ENCODE measurements around the gene BEND5.

Gene BEND5

DNA sequence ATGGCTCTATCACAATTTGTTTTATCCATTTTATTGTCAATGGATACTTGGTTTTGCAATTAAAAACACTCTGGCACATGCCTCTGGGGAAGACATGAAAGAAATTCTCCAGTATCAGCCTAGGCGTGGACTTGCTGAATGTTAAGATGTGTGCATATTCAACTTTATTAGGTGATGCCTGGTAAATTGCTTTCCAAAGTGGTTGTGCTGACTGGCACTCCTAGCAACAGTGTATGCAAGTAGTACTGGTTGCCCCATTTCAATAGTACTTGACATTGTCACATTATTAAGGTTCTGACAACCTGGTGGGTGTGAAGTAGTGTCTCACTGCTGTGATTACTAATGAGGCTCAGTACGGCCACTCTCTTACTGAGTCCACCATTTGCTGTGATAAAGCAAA, 48.1 kb downstream of the BEND5 start:
- Histone ChIP-seq H3K79me2 (ENCODE audit: insufficient read depth, low read length) (no peaks in the 10 kb centered on the region), H3K27ac (ENCODE audit: low read depth, low read length, poor library complexity, severe bottlenecking) (no peak overlapping the region)

DNA sequence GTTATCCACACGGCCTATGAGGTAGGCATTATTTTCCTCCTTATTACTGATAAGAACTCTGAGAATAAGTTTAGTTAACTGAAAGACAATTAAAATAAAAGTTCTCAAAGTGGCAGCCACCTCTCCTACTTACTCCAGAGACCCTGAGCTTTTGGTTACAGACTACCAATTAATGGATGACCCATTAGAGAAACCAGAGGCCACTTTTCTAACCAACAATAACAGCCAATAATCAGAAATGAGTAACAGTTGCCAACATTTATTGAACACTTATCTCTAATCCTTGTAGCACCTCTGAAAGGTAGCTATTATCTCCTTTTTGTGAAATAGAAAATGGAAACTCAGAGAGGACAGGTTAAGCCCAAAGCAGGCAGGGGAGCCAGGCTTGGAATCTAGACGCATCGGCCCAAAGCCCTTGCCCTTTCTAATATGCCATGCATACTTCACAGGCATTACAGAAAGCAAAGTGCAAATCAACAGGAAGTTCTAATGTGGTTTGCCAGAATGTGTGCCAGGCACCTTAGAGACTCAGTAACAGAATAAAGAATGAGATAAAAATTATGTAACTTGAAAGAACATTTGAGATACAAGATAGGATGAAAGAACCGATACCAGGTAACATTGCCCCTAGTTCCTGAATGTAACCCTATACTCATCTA, 50.0 kb downstream of the BEND5 start:
- TF ChIP-seq EZH2 (IDR thresholded peaks at IDR 0.05; ENCODE audit: borderline replicate concordance, low read length): no peak
- TF ChIP-seq, protein P1, sequence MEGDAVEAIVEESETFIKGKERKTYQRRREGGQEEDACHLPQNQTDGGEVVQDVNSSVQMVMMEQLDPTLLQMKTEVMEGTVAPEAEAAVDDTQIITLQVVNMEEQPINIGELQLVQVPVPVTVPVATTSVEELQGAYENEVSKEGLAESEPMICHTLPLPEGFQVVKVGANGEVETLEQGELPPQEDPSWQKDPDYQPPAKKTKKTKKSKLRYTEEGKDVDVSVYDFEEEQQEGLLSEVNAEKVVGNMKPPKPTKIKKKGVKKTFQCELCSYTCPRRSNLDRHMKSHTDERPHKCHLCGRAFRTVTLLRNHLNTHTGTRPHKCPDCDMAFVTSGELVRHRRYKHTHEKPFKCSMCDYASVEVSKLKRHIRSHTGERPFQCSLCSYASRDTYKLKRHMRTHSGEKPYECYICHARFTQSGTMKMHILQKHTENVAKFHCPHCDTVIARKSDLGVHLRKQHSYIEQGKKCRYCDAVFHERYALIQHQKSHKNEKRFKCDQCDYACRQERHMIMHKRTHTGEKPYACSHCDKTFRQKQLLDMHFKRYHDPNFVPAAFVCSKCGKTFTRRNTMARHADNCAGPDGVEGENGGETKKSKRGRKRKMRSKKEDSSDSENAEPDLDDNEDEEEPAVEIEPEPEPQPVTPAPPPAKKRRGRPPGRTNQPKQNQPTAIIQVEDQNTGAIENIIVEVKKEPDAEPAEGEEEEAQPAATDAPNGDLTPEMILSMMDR (IDR thresholded peaks at IDR 0.05; ENCODE audit: low read length): no peak
- Histone ChIP-seq H3K27ac (ENCODE audit: low read depth, low read length, poor library complexity, severe bottlenecking) (no peak overlapping the region), H3F3A (ENCODE audit: insufficient read depth, low read length) (no peaks in the 10 kb centered on the region), H3K4me2 (ENCODE audit: low read length) (no peak overlapping the region), H3K27me3 (ENCODE audit: insufficient read depth, low read length) (no peaks in the 10 kb centered on the region), H3K9me3 (ENCODE audit: low read length) (no peaks in the 10 kb centered on the region), H3K79me2 (ENCODE audit: insufficient read depth, low read length) (no peaks in the 10 kb centered on the region), H3K4me1 (ENCODE audit: insufficient read depth, low read length, severe bottlenecking) (no peaks in the 10 kb centered on the region), H3K4me3 (ENCODE audit: low read depth, low read length, poor library complexity, severe bottlenecking) (no peak overlapping the region), H2AFZ (ENCODE audit: low read length) (no peak overlapping the region), H3K36me3 (ENCODE audit: insufficient read depth, low read length) (no peaks in the 10 kb centered on the region), H4K20me1 (ENCODE audit: insufficient read depth, low read length) (no peaks in the 10 kb centered on the region), H3K9ac (ENCODE audit: low read length) (no peak overlapping the region), H3K9me2 (ENCODE audit: low read depth, low read length) (no peaks in the 10 kb centered on the region)

More for the DNA sequence above, 48.1 kb downstream of the BEND5 start:
- no peak overlapping the region for H2AFZ ChIP-seq (ENCODE audit: low read length)
- H3K36me3 ChIP-seq (ENCODE audit: insufficient read depth, low read length): no peaks in the 10 kb centered on the region
- H3K4me1 ChIP-seq (ENCODE audit: insufficient read depth, low read length, severe bottlenecking): no peaks in the 10 kb centered on the region
- H4K20me1 ChIP-seq (ENCODE audit: insufficient read depth, low read length): no peaks in the 10 kb centered on the region
- no peak overlapping the region for H3K4me2 ChIP-seq (ENCODE audit: low read length)
- H3K27me3 ChIP-seq (ENCODE audit: insufficient read depth, low read length): no peaks in the 10 kb centered on the region
- no peaks in the 10 kb centered on the region for H3K9me3 ChIP-seq (ENCODE audit: low read length)
- H3F3A ChIP-seq (ENCODE audit: insufficient read depth, low read length): no peaks in the 10 kb centered on the region
- H3K4me3 ChIP-seq (ENCODE audit: low read depth, low read length, poor library complexity, severe bottlenecking): no peak overlapping the region
- no peak for TF ChIP-seq EZH2 (IDR thresholded peaks at IDR 0.05; ENCODE audit: borderline replicate concordance, low read length)
- TF ChIP-seq, protein P1 (IDR thresholded peaks at IDR 0.05; ENCODE audit: low read length): no peak
- no peak overlapping the region for H3K9ac ChIP-seq (ENCODE audit: low read length)
- no peaks in the 10 kb centered on the region for H3K9me2 ChIP-seq (ENCODE audit: low read depth, low read length)

DNA sequence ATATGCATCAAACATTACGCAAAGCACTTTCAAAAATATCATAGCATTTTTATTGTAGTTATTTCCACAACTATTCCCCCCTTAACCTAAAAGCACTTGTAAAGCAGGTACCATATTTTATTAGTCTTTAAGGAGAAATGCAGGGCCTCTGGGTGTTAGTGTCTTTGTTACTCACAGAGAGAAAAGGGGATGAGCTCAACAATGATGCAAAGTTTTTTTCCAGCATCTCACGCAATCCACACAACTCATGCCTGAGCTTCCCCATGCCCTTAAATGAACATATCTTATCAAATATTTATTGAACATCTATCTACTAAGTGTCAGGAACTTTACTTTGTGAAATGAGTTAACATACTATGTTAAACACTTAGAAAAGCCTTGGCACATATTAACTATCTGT, 50.6 kb downstream of the BEND5 start:
- no peak overlapping the region for H3K4me3 ChIP-seq (ENCODE audit: low read depth, low read length, poor library complexity, severe bottlenecking)
- H3K4me1 ChIP-seq (ENCODE audit: insufficient read depth, low read length, severe bottlenecking): no peaks in the 10 kb centered on the region
- no peak overlapping the region for H3K4me2 ChIP-seq (ENCODE audit: low read length)
- H3K9me3 ChIP-seq (ENCODE audit: low read length): no peaks in the 10 kb centered on the region
- no peak for TF ChIP-seq EZH2 (IDR thresholded peaks at IDR 0.05; ENCODE audit: borderline replicate concordance, low read length)
- TF ChIP-seq, protein P1 (IDR thresholded peaks at IDR 0.05; ENCODE audit: low read length): no peak
- H3K36me3 ChIP-seq (ENCODE audit: insufficient read depth, low read length): no peaks in the 10 kb centered on the region
- H3K79me2 ChIP-seq (ENCODE audit: insufficient read depth, low read length): no peaks in the 10 kb centered on the region
- no peaks in the 10 kb centered on the region for H3K27me3 ChIP-seq (ENCODE audit: insufficient read depth, low read length)
- H3K9ac ChIP-seq (ENCODE audit: low read length): no peak overlapping the region
- no peak overlapping the region for H3K27ac ChIP-seq (ENCODE audit: low read depth, low read length, poor library complexity, severe bottlenecking)
- H2AFZ ChIP-seq (ENCODE audit: low read length): no peak overlapping the region
- H3K9me2 ChIP-seq (ENCODE audit: low read depth, low read length): no peaks in the 10 kb centered on the region
- no peaks in the 10 kb centered on the region for H4K20me1 ChIP-seq (ENCODE audit: insufficient read depth, low read length)
- no peaks in the 10 kb centered on the region for H3F3A ChIP-seq (ENCODE audit: insufficient read depth, low read length)

All from OCI-LY1 (cell line).